NOMO-1 treated with dmso at 0.1 percent for 144 hours (cell line): Measurements from ENCODE around the gene PARPBP.
"Not testable (repeated sequence)": the region's sequence is repeated elsewhere in the genome, so short reads cannot be mapped to it uniquely, and the experiment has no call there.

Source experiments
- DNase-seq: peaks from one replicate; lab custom pipeline; 2025; ENCODE audit not compliant: unreplicated experiment; lab: John Stamatoyannopoulos, UW

PARPBP gene

GRCh38 chr12:102147062-102147587 is 27.1 kb downstream of the PARPBP start:
- DNase-seq: not testable (repeated sequence)

GRCh38 chr12:102155206-102155605 is 35.2 kb downstream of the PARPBP start:
- not testable (repeated sequence) for DNase-seq

DNA sequence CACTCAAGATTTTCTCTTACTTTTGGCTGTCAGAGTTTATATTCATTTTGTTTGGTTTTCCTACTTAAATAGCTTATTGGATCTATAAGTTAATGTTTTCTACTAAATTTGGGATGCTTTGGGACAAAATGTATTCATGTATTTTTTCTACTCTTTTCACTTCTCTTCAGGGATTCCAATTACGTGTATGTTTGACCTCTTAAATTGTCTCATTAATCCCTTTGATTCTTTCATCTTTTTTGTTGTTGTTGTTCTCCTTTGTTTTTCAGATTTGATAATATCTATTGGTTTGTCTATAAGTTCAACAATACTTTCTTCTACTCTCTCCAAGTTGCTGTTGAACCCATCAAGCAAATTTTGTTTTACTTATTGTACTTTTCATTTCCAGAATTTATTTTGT is 43.4 kb downstream of the PARPBP start:
- no peak for DNase-seq

- DNase-seq: no peak
Measured at GRCh38 chr12:102167821-102168604, 48.0 kb downstream of the PARPBP start.

- no peak for DNase-seq
Measured at GRCh38 chr12:102169922-102170621, 50.1 kb downstream of the PARPBP start.

- no peak for DNase-seq
Measured at GRCh38 chr12:102171951-102172350, 52.0 kb downstream of the PARPBP start.

DNA sequence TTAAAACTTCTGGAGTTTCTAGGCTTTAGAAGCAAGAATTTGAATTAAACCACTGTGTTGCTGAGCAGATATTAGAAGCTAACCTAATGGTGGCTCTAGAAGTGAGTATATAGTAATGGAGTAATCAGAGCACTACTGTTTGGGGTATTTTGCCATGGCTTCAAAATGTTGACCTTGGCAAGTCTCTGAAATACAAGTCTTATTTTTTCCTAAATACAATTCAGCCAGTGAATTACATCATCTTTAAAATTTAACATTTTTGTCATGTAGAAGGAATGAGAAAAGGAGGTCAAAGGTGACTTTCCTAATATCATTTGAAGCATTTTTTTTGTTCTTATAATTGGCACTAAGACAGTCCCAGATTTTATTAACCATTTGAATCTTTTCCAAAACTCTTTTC is 52.5 kb downstream of the PARPBP start:
- no peak for DNase-seq

- no peak for DNase-seq
Measured at GRCh38 chr12:102174117-102174516, 54.1 kb downstream of the PARPBP start.

GRCh38 chr12:102174761-102175160 is 54.8 kb downstream of the PARPBP start:
- no peak for DNase-seq

GRCh38 chr12:102182635-102183034 is 62.7 kb downstream of the PARPBP start:
- DNase-seq: no peak

- DNase-seq: no peak
Measured at GRCh38 chr12:102195826-102196225, 75.8 kb downstream of the PARPBP start.

GRCh38 chr12:102197789-102198188 is 77.8 kb downstream of the PARPBP start, which contains the start of gene PMCH:
TSS of gene PMCH (minus strand) at chr12:102197833. CDS start at chr12:102197770, 63 bp downstream.
- no peak for DNase-seq

GRCh38 chr12:102201436-102202061 is 81.6 kb downstream of the PARPBP start:
- no peak for DNase-seq

GRCh38 chr12:102202556-102202955 is 82.6 kb downstream of the PARPBP start:
- DNase-seq: no peak

GRCh38 chr12:102204025-102204424 is 84.0 kb downstream of the PARPBP start:
- DNase-seq: no peak

DNA sequence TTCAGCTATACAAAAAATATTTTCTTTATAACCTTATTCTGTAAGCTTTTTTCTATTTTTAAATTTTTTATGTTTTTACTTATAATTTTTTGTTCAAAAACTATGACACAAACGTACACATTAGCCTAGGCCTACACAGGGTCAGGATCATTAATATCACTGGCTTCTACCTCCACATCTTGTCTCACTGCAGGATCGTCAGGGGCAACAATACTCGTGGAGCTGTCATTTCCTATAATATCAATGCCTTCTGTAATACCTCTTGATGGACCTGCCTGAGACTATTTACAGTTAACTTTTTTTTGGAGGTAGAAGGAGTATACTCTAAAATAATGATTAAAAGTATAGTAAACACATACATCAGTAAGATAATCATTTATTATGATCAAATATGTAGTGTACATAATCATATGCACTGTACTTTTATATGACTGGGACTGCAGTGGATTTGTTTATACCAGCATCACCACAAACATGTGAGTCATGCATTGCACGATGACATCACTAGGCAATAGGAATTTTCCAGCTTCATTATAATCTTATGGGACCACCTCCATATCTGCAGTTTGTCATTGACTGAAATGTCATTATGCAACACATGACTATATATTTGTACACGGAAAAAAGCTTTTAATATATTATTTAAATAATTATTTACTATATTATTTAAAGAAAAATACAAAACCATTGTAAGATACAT is 96.2 kb downstream of the PARPBP start:
- DNase-seq: no peak

- DNase-seq: no peak
Measured at GRCh38 chr12:102220736-102221135, 100.8 kb downstream of the PARPBP start.

GRCh38 chr12:102227954-102228353 is 108.0 kb downstream of the PARPBP start:
- no peak for DNase-seq

- DNase-seq: no peak
Measured at GRCh38 chr12:102232036-102232435, 112.1 kb downstream of the PARPBP start.

GRCh38 chr12:102232446-102232845 is 112.5 kb downstream of the PARPBP start:
- DNase-seq: no peak

DNA sequence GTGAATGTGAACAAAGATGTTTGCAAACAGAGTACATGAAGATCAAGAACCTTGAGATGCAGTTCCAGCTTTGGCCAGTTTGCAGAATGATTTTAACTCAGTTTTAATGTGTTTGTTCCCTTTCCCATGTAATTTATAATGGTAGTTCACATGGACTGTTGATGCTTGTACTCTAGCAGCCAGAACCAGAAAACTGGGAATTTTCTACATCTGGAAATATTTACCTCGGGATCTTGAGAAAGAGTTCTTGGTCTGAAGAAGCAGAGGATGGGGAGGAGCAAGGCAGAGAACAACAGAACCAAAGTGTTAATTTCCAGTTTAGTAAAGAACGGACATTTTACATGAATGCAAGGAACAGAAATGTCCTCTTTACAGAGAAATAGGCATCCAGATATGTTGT is 114.6 kb downstream of the PARPBP start:
- no peak for DNase-seq
